GM19452 (cell line): ENCODE data around the gene NAV2.
"Not testable (repeated sequence)": the region's sequence is repeated elsewhere in the genome, so short reads cannot be mapped to it uniquely, and the experiment has no call there.

ENCODE experiments used
- ATAC-seq: cut with Tn5 transposase; IDR thresholded peaks from one replicate; pipeline ENCODE4 v1.9.1; 2021; ENCODE audit not compliant: unreplicated experiment

Gene NAV2

DNA sequence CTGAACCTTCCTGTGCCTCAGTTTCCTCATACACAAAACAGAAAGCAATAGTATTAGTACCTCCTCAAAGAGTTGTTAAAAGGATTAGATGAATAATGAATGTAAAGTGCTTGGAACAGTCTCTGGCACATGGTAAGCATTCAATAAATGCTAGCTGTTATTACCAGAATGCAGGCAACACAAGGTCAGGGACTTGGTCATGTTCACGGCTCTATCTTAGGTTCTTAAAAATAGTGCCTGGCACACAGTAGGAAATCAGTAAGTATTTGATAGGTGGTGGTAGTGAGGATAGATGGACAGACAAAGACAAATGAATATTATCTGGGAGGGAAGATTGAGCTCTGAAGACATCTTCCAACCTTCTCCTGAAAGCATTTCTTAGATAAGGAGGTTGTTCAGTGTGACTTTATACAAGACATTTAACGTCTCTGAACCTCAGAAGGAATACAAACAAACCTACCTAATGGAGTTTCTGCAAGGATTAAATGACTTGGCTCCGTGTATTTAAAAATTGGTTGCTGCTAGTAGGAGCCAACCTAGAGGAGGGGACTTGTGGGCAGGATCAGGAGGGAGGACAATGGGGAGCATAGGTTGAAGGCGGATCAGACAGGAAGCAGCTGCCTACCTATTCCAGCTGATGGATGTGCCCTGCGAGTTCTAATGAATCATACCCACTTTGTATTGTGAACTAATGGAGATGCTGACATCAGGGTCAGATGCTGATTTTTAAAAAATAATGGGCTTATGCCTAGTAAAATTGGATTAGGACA is 353.6 kb downstream of the NAV2 start:
- no peak for ATAC-seq

DNA sequence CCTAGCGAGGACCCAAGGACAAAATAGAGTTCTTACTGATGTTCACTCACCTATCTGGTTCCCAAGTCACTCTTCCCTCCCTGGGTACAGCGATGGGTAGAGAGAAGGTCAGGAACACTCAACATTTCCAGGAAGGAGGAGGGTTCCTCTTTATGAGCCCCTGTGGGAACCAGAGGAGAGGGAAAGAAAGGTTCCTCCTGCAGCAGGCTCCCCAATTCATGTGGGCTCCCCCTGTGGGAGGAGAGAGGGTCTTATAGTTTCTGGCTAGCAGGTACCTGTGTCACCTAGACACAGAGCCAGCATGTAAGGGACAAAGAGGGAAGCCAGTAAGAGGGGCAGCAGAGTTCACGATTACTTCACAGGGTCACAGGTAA is 354.1 kb downstream of the NAV2 start:
- no peak for ATAC-seq

DNA sequence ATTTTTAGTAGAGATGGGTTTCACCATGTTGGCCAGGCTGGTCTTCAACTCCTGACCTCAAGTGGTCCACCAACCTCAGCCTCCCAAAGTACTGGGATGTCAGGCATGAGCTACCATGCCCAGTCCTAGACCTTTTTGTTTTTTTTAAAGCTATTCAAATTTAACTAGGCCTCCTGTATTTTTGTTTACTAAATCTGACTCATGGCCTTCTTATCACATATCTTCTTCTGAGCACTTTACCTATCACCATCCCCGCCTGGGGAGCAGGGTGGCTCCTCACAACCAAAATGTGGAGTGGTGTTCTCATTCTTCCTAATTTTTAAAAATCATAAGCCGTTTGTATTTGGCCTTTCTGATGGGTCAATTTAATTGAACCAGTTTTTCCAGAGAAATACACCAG is 355.0 kb downstream of the NAV2 start:
- ATAC-seq: no peak

DNA sequence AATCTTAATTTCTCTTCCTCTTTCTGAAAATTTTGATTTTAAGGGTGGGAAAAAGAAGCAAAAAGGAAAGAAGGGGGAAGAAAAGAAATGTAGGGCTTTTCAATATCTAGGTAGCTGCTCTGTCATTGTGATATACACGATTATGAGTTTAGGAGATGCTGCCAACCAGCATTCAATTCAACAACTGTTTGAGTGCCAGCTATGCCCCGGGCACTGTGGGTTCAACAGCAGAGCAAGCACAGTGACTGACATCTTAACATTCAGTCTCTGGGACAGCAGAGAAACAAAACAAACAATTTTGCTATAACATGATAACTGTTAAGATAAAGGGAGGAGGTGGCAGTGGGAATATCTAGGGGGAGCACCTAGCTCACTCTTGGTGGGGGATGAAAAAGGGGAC is 356.1 kb downstream of the NAV2 start:
- no peak for ATAC-seq

DNA sequence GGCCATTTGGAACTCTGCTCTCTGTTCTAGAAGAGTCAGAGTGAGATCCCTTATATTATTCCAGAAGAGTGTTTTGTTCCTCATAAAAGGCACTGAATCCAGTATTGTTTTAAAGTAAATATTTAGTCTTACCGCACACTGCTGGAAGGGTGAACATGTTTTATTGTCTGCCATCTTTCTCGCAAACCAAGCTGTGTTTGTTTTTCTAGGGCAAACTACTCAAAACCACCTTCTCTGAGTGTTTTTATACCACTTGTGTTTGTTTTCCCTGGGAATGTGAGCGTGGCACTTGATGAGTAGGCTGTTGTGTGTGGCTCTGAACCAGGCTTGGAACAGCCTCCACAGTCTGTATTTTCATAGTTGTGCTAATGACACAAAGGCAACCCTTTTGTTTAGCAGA is 357.8 kb downstream of the NAV2 start:
- no peak for ATAC-seq

DNA sequence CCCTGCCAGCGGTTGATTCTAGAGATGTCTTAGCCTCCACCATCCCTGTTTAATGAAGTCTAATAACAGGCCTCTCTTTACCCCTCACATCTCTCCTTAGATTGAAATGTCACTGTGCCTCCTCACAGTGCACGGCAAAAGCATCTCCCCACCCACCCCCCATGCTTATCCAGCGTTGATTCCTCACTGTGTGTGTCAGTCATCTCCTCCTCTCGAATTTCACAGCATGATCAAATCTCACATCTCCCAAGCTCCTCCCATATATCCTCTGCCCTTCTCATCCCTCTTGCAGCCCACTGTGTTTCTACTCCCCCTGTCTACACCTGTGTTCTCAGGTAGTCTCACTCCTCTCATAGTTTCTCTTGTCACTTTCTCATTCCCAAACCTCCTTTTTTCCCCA is 363.0 kb downstream of the NAV2 start:
- ATAC-seq: no peak

DNA sequence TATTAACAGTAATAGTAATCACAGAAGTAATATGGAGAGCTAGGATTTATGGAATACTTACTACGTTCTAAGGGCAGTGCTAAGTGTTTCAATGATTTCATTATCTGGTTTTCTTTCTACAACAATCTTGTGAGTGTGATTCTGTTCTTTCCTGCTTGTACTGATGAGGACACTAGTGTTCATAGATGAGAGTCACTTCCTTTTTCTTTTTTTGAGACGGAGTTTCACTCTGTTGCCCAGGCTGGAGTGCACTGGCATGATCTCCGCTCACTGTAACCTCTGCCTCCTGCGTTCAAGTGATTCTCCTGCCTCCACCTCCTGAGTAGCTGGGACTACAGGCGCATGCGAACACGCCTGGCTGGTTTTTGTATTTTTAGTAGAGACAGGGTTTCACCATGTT is 366.2 kb downstream of the NAV2 start:
- no peak for ATAC-seq

DNA sequence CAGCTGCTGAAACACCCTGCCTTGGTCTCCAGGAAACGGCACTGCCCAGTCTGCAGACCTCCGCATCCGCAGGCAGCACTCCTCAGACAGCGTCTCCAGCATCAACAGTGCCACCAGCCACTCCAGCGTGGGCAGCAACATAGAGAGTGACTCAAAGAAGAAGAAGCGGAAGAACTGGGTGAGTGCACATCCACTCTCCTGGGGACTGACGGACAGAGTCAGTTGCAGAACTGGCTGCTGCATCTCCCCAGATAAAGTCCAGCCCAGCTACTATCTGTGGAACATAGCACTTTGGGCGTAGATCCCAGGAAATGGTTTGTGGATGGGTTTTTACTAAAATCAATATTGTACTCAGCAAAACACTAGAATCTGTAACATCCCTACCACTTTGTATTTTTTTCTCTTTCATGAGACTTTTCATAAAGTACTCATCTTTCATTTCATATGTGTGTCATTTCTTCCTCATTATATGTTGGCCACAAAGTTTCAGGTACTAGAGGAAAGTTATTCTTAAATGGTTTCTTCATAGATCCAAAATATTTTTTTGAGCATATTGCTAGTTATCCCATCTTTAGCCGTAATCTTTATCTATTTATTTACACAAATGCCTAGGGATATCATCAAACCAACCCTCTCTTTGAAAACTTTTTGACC is 367.5 kb downstream of the NAV2 start:
- no peak for ATAC-seq

DNA sequence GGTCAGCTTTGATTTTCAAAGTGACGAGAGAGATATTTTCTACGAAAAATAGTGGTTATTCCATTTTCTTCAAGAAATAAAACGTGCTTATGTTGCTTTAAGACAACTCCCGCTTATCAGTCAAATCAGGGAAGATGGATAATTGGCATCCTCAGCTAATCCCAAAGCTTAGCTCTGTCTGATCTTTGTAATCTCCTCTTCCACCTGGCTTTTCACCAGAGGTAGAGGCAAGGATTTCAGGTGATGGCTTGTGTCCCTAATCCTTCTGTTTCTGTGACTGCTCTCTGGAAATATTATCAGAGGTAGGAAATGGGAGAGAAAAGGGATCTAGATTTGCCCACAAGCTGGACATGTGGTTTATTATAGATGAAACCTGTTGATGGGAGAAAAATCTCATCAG is 368.7 kb downstream of the NAV2 start:
- no peak for ATAC-seq

DNA sequence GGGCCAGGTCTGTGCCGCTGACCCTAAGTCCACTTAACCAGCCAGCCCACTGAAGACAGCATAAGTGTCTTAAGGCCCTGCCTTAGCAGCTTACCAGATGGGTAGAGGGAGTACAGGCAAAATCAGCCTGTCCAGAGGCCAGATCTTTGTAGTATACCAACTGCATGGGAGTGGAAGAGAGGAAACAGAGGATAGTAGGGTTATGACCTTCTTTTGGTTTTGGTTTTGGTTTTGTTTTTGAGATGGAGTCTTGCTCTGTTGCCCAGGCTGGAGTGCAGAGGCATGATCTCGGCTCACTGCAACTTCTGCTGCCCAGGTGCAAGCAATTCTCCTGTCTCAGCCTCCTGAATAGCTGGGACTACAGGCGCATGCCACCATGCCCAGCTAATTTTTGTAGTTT is 371.2 kb downstream of the NAV2 start:
- not testable (repeated sequence) for ATAC-seq

DNA sequence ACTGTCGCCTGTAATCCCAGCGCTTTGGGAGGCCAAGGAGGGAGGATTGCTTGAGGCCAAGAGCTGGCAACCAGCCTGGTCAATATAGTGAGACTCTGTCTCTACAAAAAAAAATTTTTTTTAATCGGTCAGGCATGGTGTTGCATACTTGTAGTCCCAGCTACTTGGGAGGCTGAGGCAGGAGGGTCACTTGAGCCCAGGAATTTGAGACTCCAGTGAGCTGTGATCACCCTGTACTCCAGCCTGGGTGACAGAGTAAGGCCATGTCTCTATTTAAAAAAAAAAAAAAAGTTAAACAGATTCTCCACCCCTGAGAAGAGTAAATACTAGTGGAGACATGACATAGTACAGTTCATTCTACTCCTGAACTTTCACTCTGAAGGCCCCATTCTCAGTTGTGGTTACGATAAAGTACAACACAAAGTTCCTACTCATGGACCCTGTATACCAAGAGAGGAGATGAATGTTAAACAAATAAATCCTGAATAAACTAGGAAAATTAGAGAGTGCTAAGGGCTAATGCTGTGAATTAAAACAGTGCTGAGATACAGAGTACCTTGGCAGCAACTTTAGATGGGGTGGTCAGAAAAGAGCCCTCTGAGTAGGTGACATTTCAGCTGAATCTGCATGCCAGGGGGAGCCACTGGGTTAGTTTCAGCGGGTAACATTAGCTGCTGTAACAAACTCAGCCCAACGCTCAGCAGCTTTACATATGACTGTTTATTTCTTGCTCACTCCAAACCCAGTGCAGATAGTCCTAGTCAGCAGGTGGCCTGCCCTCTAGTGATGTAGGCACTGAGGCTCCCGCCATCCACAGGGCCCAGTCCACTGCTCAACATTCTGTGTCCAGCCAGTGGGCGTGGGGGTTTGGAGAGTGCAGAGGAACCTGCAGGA is 372.5 kb downstream of the NAV2 start:
- no peak for ATAC-seq

DNA sequence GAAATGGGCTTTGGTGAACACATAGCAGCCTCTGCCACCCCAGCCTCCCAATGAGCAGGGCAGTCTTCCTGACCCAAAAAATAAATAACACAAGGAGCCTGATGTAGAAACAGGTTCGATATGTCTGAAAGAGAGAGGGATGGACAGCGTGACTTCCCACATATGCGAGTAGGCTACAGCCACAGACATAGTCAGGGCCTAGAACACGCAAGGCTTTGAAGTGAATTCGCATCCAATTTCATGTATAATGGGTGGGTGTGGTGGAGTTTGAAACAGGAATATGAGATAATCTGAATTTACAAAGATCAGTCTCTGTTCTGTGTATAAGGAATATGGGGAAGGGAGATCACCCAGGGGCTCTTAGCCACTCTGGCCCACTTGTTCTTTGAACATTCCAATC is 373.3 kb downstream of the NAV2 start:
- no peak for ATAC-seq

DNA sequence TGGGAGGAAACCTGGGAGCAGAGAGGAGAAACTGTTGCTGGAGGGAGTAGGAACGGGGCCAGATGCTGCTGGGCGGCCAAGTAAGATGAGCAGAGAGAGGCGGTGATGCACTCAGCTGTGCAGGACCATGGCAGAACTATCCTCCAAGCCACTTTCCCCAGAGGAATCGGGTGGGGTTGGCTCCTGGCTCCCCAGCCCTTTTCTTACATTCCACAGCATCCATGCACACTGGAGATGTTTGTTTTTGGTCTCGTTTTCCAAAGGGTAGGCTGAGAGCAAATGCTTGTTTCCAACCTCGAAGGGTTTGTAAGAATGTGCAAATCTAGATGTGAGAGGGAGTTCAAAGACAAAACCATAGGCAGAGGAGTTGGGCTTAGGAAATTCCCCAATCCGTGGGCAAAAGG is 374.5 kb downstream of the NAV2 start:
- ATAC-seq: no peak

DNA sequence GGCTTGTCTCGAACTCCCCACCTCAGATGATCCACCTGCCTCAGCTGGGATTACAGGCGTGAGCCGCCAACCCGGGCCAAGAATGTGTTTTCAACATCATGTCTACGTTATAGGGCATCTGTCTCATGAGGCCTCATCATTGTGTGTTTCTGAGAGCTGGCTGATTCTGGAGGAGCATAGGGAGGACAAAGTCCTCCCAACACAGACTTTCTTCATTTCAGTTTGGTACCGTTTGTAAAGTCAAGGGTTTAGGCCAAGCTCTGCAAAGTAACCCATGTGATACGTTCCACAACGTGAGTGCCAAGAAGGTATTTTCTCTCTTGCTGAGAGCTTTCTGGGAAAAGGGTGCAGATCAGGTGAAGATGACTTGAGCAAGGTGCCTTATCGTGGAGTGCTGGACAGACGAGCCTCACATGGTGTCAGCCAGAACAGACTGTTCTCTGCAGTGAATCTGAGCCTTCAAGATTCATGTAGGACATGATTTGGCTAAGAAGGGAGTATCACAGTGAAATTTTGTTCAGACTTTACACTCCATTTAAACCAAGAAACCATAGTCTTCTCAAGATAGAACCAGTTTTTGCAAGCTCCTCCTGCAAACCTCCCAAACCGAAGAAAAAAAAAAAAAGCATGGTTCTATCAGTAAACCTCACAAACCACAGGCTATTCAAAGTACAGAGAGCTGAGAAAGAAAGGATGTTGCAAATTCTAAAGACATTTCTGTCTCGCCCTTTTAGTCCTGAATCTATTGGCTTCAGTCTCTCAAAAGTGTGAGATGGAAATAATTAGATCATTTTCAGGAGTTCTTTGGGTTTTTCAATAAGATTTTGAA is 376.0 kb downstream of the NAV2 start:
- ATAC-seq: no peak

DNA sequence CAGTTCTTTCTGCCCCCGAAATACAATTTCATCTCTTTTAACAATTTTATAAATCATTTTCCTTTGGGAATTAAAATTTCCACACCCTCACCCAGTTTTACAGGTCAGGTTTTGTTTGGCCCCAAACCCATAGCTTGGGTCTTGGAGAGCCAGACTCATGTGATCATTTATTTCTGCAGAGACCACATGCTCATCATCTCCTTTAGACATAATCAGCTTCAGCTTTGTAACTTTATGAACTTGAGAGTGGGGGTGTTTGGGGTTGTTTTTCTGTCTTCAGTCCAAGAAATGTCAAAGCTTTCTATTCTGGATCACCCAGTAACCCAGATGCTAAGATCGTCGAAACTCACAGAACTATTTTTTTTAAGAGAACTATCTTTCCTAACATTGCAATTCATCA is 376.7 kb downstream of the NAV2 start:
- ATAC-seq: no peak

DNA sequence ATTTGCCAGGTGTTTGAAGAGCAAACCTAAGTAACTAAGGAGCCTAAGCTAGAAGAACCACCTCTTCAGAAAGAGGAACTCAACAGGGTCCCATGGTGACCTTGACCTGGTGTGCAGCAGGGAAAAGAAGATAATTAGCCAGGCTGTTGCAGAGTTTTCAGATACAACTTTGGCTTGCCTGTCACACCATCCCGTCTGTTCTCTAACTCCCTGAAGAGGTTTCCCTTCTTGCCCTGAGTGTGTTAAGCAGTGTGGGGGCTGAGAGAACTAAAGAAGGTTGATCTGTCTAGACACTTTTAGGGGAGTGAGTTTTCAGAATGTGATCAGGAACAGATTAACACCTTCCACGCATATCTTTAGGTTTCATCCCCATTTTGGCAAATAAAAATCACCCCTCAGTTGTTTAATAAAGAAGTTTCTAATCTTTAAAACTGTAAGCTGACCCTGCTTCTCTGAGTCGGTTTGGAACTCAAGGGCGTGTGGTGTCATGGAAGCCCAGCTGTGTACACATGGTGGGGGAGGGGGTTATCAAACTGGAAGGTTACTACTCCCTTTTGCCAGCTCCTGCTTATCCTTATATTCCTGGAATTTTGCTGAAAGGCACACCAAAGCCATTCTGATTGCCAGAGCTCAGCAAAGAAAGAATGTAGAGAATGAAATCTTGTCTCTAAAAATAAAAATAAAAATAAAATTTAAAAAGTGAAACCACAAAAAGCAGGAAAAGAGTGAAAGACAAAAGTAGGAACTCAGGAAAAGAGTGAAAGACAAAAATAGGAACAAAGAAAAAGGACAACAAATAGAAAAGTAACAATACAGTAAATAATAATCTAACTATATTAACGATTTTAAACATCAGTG is 377.4 kb downstream of the NAV2 start:
- ATAC-seq: no peak

DNA sequence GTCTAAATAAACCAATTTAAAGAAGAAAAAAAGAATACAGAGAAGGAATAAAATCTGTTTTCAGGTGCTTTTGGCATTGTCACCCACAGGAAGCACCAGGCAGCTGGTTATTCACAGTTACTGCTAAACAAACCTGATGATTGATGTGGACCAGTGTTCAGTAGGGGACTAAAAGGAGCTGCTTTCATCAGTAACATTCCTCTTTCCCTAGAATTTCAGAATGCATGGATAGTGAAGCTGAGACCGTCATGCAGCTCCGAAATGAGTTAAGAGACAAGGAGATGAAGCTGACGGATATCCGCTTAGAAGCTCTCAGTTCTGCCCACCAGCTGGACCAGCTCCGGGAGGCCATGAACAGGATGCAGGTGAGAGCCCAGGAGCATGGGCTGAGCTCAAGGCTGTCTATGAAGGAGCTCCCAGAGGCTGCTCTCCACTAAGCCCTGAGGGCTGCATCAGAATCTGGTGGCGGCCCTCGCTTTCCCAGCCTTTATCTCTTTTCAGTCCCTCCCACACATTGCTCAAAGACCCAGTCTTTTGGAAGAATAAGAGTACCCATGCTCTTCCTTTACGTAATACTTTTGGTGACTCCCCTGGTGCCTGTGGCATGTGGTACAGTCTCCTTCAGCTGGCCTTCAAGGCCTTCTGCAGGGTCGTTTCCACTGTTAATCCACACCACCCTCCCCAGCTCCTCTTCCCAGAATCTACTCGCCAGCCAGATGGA is 378.2 kb downstream of the NAV2 start:
- ATAC-seq: no peak

DNA sequence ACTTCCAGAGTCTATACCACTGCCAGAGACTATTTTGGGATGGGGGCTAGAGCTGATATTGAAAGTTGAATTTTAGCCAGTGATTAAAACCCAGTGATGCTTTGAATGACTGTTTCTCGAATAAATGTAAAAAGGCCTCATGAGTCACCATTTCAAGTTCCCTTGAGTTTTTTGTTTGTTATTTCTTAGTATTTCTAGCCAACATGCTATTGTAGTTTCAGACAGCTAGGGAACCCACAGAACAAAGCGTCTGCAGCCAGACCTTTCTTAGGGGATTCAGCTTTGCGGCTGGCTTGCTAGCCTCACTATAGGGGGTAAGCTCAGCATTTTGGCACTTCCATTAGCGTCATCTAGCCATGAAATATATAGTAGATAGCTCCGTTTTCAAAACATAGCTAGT is 381.1 kb downstream of the NAV2 start:
- ATAC-seq: no peak

DNA sequence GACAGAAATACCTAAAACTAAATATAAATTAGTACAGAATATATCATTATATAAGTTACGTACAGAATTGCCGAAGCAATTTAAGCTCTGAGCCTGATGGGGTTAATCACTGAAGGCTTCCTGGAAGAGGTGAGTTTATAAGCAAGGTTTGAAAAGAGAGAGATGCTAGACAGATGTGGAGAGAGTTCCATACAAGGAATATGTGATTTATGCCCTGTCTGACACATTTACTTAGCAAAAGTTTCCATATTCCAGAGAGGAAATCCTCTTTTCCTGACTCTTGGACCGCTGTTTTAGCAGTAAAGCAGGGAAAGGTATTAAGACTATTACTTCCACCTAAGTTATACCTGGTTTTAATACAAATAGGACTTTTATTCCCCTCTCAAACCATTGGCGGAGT is 382.6 kb downstream of the NAV2 start:
- ATAC-seq: no peak
